ENCODE results near the gene RABGAP1L. TPM values are rescaled to one million over a fixed set of nuclear protein-coding genes. Genes with fewer than 3 reads are reported as not detected.

The RABGAP1L gene
- total and polyA plus RNA-seq, 10 of the 15 experiments (the other 5 are each of a cell fraction or from before 2014, with no cell fraction given) = 5.8 to 194 (median 113) TPM

- TF ChIP-seq RELB (IDR thresholded peaks at IDR 0.05; ENCODE audit: low read depth) = peak; percentile 28; the same call in 1 of the 2 replicates
- no peak for TF ChIP-seq JUND (IDR thresholded peaks at IDR 0.05; ENCODE audit: low read depth, low read length)
- no peak for TF ChIP-seq CBX5 (IDR thresholded peaks at IDR 0.05; ENCODE audit: low read depth)
- TF ChIP-seq DPF2 (IDR thresholded peaks at IDR 0.05) = peak; percentile 54; the same call in 1 of the 2 replicates
- TF ChIP-seq TBL1XR1 (IDR thresholded peaks at IDR 0.05; ENCODE audit: low read depth, low read length) = no peak
- TF ChIP-seq SMARCA5 (IDR thresholded peaks at IDR 0.05) = no peak
- TF ChIP-seq SREBF2 (IDR thresholded peaks at IDR 0.05; ENCODE audit: low read length) = no peak
- no peak for TF ChIP-seq NBN (IDR thresholded peaks at IDR 0.05)
- TF ChIP-seq USF1 (IDR thresholded peaks at IDR 0.05; ENCODE audit: borderline replicate concordance, extremely low read length, insufficient read depth, low read depth, low read length) = no peak
- peak; percentile 32; the same call in 1 of the 2 replicates for TF ChIP-seq MTA2 (IDR thresholded peaks at IDR 0.05; ENCODE audit: low read depth)
- peak; percentile 43; the same call in 1 of the 2 replicates for TF ChIP-seq IKZF1 (conservative IDR thresholded peaks at IDR 0.05)
- no peak for TF ChIP-seq NFYA (IDR thresholded peaks at IDR 0.05; ENCODE audit: borderline replicate concordance, low read depth, low read length)
- peak; percentile 86 for TF ChIP-seq SPI1 (IDR thresholded peaks at IDR 0.05; ENCODE audit: borderline replicate concordance, insufficient read depth, low read depth, low read length)
These were observed 757.5 kb downstream of the RABGAP1L start (continued) for GRCh38 chr1:174916846-174917245.

Data from GM12878 (cell line).